ENCODE data around the gene EED.
"Not testable (repeated sequence)": the region's sequence is repeated elsewhere in the genome, so short reads cannot be mapped to it uniquely, and the experiment has no call there.

The EED gene

GRCh38 chr11:86219311-86220193 is 25.0 kb upstream of the EED start:
- no peak for DNase-seq

- no peak for DNase-seq
Observed at GRCh38 chr11:86220653-86221052, 23.9 kb upstream of the EED start.

DNA sequence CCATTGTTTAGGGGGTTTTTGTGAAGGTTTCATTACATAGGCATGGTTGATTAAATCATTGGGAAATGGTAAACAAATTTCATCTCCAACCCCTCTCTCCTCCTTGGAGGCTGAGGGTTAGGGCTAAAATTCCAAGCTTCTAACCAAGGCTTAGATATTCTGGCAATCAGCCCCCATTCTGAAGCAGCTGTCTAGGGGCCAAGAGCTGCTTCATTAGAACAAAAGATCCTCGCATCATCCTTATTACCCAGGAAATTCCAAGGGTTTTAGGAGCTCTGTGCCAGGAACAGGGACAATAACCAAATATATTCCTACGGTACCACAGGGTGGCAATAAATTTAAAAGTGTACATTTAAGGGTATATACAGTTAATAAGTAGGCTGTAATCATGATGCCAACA is 22.5 kb upstream of the EED start:
- no peak for DNase-seq

DNA sequence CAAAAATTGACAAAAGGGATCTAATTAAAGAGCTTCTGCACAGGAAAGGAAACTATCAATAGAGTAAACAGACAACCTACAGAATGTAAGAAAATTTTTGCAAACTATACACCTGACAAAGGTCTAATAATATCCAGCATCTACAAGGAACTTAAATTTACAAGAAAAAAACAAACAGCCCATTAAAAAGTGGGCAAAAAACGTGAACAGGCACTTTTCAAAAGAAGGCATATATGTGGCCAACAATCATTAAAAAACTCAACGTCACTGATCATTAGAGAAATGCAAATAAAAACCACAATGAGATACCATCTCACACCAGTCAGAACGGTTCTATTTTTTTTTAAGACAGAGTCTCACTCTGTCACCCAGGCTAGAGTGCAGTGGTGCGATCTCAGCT is 20.0 kb upstream of the EED start:
- not testable (repeated sequence) for DNase-seq

DNA sequence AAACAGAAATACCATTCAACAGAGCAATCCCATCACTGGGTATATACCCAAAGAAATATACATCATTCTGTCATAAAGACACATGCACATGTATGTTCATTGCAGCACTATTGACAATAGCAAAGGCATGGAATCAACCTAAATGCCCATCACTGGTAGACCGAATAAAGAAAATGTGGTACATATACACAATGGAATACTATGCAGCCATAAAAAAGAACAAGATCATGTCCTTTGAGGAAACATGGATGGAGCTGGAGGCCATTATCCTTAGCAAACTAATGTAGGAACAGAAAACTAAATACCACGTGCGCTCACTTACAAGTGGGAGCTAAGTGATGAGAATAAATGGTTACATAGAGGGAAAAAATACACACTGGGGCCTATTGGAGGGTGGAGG is 19.2 kb upstream of the EED start:
- not testable (repeated sequence) for DNase-seq

GRCh38 chr11:86228269-86229038 is 16.1 kb upstream of the EED start:
- no peak for DNase-seq

GRCh38 chr11:86229039-86229330 is 15.6 kb upstream of the EED start:
- DNase-seq: not testable (repeated sequence)

DNA sequence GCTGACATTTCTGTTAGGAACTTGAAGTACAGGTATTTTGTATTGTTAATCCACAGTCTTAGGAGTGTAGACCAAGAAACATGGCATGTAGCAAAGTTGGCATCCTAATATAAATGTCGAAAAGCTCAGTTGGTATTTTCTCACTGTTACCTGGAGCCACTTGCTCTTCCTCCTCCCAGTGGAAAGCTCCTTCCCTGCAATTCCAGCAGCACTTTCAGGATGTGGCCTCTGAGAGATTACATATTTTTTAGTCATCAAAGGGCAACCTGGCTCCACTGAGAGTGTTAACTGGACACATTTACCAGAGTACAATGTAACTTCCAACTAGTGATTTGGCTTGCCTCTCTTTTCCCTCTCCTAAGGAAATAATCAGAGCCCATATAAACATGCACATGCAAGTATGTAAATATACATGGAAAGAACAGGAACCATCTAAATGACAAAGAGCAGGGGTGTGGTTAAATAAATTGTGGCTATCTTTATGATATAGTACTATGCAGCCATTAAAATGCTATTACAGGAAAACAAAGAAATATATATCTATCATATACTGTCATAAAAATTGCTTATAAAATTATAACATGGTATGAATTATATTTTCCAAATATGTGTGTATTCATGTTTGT is 14.3 kb upstream of the EED start:
- no peak for DNase-seq

GRCh38 chr11:86230921-86231434 is 13.6 kb upstream of the EED start:
- DNase-seq: no peak

DNA sequence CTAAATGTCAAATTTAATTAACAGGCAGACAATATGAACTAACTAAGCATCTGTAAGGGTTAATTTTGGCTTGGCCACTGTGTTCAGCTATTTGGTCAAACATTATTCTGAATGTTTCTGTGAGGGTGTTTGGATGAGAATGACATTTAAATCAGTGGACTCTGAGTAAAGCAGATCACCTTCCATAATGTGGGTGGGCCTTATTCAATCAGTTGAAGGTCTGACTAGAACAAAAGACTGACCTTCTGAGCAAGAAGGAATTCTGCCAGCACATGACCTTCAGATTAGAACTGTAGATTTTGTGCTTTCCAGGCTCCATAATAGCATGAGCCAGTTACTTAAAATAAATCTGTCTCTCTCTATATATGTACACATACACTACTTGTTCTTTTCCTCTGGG is 12.0 kb upstream of the EED start:
- DNase-seq: no peak

- no peak for DNase-seq
Observed at GRCh38 chr11:86234831-86235461, 9.6 kb upstream of the EED start.

- DNase-seq: no peak
Observed at GRCh38 chr11:86237267-86237804, 7.2 kb upstream of the EED start.

GRCh38 chr11:86240164-86240563 is 4.4 kb upstream of the EED start:
- no peak for DNase-seq

GRCh38 chr11:86241956-86242535 is 2.5 kb upstream of the EED start:
- no peak for DNase-seq

GRCh38 chr11:86243396-86243795 is 1.2 kb upstream of the EED start:
- DNase-seq: no peak

GRCh38 chr11:86244063-86244521 is 461 bp upstream of the EED start:
- peak; percentile 85 for DNase-seq

DNA sequence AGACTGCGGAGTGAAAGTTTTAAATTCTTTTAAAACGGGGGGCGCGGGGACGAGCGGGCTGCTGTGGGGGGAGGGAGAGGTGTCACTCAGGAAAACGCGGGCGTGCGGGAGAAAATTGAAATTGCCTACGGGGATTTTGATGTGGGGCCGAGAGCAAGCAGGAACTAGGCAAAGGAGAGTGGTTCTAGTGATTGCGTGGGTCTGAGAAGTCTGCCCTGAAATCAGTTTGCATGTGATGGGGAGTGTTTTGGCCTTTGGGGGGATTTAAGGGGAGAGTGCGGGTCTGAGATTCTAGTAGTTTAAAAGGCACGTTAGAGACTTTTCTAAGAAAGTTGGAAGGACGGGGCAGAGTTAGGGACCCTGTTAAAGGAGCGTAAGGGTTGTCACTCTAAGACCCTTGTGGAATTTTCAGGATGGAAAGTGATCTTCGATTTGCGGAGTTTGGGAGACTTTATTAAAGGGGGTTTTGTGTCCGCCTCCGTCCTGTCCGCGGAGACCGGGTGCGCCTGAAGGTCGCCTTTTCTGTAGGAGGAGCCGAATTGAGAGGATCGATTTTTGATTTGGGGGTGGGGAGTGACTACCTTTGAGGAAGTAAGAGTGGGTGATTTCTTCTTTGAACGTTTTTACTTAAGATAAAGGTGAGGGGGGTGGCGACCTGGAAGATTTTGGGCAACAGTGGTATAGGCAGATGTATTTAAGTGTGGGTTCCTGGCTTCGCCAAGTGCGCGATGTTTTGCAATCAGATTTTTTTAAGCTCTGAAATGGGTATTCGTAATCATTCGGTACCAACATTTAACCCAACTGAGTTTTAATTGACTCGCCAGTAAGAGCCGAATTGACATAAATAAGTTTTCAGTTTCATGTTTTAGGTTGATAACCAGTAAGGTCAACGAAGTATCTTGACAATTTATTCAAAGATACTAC is 1.1 kb downstream of the EED start:
- DNase-seq: no peak

GRCh38 chr11:86246293-86246675 is 1.7 kb downstream of the EED start:
- DNase-seq: no peak

- no peak for DNase-seq
Observed at GRCh38 chr11:86247608-86248007, 3.1 kb downstream of the EED start.

- no peak for DNase-seq
Observed at GRCh38 chr11:86248609-86249008, 4.1 kb downstream of the EED start.
